ENCODE measurements around the gene GRIN2A.

DNA sequence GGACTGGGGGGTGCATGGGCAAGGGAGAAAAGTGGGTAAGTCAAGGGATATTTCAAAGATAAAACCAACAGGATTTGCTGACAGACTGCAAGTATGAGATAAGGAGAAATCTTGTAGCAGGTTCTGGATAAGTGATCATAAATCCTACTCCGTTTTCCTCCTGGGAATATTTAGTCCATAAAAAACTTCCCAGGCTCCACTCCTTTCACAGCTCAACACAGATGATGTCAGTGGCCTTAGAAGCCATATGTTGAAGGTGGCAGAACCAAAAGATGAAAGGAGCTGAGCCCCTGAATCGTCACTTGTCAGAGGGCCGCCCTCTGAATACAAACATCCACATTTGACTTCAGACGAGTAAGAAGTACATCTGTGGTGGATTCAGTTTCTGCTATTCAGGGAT is 71.7 kb downstream of the GRIN2A start:
- no peak for TF ChIP-seq POLR2A (IDR thresholded peaks at IDR 0.05)
- TF ChIP-seq, protein P1, sequence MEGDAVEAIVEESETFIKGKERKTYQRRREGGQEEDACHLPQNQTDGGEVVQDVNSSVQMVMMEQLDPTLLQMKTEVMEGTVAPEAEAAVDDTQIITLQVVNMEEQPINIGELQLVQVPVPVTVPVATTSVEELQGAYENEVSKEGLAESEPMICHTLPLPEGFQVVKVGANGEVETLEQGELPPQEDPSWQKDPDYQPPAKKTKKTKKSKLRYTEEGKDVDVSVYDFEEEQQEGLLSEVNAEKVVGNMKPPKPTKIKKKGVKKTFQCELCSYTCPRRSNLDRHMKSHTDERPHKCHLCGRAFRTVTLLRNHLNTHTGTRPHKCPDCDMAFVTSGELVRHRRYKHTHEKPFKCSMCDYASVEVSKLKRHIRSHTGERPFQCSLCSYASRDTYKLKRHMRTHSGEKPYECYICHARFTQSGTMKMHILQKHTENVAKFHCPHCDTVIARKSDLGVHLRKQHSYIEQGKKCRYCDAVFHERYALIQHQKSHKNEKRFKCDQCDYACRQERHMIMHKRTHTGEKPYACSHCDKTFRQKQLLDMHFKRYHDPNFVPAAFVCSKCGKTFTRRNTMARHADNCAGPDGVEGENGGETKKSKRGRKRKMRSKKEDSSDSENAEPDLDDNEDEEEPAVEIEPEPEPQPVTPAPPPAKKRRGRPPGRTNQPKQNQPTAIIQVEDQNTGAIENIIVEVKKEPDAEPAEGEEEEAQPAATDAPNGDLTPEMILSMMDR (IDR thresholded peaks at IDR 0.05): no peak

Data from body of pancreas (tissue), 4 donors.